Parathyroid adenoma (tissue), 2 donors: ENCODE measurements around the gene CFAP100.

Experiments
- H2AFZ ChIP-seq: fragments of 300-600 bp; sonication (generic); one replicate; pipeline ENCODE4 v1.7.0; 2017; ENCODE audit warnings: antibody characterized with exemption, mild to moderate bottlenecking
- H3K27ac ChIP-seq: fragments of 300-600 bp; sonication (generic); one replicate; pipeline ENCODE4 v1.7.0; 2017
- H3K27me3 ChIP-seq: fragments of 300-600 bp; sonication (generic); one replicate; pipeline ENCODE4 v1.7.0; 2017; ENCODE audit warnings: low read length; ENCODE audit not compliant: control insufficient read depth, insufficient read depth
- H3K36me3 ChIP-seq: fragments of 300-600 bp; sonication (generic); one replicate; pipeline ENCODE4 v1.7.0; 2017; ENCODE audit warnings: low read length; ENCODE audit not compliant: control insufficient read depth, insufficient read depth
- H3K4me1 ChIP-seq: fragments of 300-600 bp; sonication (generic); one replicate; pipeline ENCODE4 v1.7.0; 2017; ENCODE audit warnings: control low read depth
- H3K4me2 ChIP-seq: fragments of 300-600 bp; sonication (generic); one replicate; pipeline ENCODE4 v1.7.0; 2017; ENCODE audit warnings: low read length
- H3K4me3 ChIP-seq: fragments of 300-600 bp; sonication (generic); one replicate; pipeline ENCODE4 v1.7.0; 2017; ENCODE audit warnings: low read depth, low read length
- H3K79me2 ChIP-seq: fragments of 300-600 bp; sonication (generic); one replicate; pipeline ENCODE4 v1.7.0; 2017; ENCODE audit warnings: control low read depth
- H3K9ac ChIP-seq: fragments of 300-600 bp; sonication (generic); one replicate; pipeline ENCODE4 v1.7.0; 2017; ENCODE audit warnings: mild to moderate bottlenecking
- H3K9me3 ChIP-seq: fragments of 300-600 bp; sonication (generic); one replicate; pipeline ENCODE4 v1.7.0; 2017; ENCODE audit warnings: low read length; ENCODE audit not compliant: control insufficient read depth
- TF ChIP-seq, protein P1 (sequence below): fragments of 300-600 bp; sonication (generic); IDR thresholded peaks from one replicate; pipeline ENCODE4 v1.7.0; 2017; ENCODE audit warnings: antibody characterized with exemption, mild to moderate bottlenecking
- donor health status: primary hyperparathyroidism.

Gene CFAP100

DNA sequence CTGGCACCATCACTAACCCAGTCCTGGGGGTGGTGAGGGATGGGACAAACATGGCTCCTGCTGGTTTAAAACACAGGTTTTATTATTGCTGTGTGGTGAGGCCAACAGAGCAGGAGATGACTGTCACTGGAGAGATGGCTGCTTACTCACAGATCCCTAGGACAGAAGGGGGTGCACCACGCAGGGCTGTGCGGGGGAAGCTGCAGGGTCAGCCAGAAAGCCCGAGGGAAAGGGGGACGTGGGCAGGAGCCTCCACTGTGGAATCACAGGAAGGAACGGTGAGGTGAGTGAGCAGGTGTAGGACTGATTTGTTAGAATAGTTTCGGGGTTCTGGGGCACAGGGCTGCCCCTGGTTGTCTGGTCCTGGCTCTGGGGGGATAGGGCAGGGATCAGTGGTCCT, 7.5 kb downstream of the CFAP100 start:
- Histone ChIP-seq H3K27me3 (no peaks in the 10 kb centered on the region), H3K27ac (no peak overlapping the region), H3K9ac (no peak overlapping the region), H3K36me3 (no peaks in the 10 kb centered on the region), H3K4me1 (no peaks in the 10 kb centered on the region), H3K9me3 (no peaks in the 10 kb centered on the region), H3K4me2 (no peak overlapping the region), H3K4me3 (no peak overlapping the region), H3K79me2 (no peaks in the 10 kb centered on the region), H2AFZ (no peak overlapping the region)
- TF ChIP-seq, protein P1, sequence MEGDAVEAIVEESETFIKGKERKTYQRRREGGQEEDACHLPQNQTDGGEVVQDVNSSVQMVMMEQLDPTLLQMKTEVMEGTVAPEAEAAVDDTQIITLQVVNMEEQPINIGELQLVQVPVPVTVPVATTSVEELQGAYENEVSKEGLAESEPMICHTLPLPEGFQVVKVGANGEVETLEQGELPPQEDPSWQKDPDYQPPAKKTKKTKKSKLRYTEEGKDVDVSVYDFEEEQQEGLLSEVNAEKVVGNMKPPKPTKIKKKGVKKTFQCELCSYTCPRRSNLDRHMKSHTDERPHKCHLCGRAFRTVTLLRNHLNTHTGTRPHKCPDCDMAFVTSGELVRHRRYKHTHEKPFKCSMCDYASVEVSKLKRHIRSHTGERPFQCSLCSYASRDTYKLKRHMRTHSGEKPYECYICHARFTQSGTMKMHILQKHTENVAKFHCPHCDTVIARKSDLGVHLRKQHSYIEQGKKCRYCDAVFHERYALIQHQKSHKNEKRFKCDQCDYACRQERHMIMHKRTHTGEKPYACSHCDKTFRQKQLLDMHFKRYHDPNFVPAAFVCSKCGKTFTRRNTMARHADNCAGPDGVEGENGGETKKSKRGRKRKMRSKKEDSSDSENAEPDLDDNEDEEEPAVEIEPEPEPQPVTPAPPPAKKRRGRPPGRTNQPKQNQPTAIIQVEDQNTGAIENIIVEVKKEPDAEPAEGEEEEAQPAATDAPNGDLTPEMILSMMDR, result no peak

DNA sequence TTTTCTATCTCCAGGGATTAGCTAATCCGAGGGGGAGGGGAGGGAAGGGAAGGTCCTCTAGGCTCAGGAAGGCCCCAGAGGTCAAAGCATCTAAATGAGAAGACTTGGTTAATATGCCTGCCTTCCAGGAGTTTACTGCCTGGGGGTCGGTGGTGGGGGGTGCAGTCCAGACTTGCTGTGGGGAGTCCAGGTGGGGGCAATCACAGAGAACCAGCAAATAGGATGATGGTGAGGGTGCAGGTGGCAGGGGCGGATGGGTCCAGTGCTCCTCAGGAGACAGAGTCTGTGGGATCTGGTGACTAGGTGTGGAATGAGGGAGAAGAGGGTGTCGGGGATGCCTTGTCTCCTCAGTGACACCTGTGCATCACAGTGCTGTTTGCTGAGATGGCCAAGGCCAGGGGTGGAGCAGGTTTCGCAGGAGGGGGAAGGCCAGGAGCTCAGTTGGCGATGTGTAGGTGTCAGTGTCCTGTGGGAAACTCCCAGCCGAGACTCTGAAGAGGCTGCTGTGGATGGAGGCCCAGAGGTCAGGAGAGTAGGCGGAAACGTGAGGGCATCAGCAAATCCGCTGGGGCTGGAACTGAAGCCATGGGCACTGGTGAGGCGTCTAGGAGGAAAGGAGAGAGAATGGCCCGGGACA, 8.1 kb downstream of the CFAP100 start:
- H3K36me3 ChIP-seq, result no peaks in the 10 kb centered on the region
- TF ChIP-seq, protein P1, result no peak
- H3K27ac ChIP-seq, result no peak overlapping the region
- no peaks in the 10 kb centered on the region for H3K9me3 ChIP-seq
- no peaks in the 10 kb centered on the region for H3K79me2 ChIP-seq
- H3K4me2 ChIP-seq, result no peak overlapping the region
- H3K27me3 ChIP-seq, result no peaks in the 10 kb centered on the region
- no peak overlapping the region for H2AFZ ChIP-seq
- no peaks in the 10 kb centered on the region for H3K4me1 ChIP-seq
- H3K9ac ChIP-seq, result no peak overlapping the region
- H3K4me3 ChIP-seq, result no peak overlapping the region

DNA sequence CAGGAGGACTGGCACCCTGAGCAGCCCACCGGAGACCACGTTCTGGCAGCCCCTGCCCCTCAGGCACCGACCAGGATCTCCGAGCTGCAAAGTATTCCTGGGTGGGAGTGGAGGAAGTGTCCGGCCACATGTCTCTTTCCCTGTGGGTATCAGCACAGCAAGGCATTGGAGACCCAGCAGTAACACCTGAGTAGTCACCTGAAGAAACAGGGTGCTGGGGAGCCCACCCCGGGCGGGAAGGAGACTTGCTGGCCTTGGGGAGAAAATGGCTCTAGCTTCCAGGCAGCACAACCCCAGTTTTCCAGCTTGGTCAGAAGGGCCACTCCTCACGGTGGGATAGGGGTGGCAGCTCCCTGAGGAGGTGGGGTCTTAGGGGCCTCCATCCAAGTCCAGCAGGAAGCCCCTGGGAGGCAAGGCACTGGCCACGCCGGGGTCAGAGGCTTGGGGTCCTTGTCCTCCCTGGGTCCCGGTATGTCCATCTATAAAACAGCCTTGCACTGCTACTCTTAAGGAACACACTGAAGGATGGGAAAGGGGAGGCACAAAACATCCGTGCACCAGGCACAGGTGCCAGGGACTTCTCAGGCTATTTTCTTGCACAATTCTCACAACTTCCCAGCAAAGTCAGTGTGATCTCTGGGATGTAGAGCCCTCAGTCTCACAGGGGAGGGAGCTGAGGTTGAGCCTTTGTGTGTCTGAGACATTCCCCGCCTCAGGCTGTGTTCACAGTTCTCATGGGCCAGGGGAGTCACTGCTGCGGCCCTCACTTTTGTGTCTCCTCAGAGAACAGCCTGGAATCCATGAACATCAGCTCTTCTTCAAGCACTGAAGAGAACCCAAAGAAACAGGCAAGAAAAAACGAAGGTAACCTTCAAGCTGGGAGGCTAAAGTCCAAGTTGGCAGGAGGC, 11.9 kb downstream of the CFAP100 start:
- Histone ChIP-seq H3K4me1 (no peaks in the 10 kb centered on the region), H2AFZ (no peak overlapping the region), H3K79me2 (no peaks in the 10 kb centered on the region), H3K36me3 (no peaks in the 10 kb centered on the region), H3K9me3 (no peaks in the 10 kb centered on the region), H3K4me2 (no peak overlapping the region), H3K4me3 (no peak overlapping the region), H3K27me3 (no peaks in the 10 kb centered on the region), H3K9ac (no peak overlapping the region), H3K27ac (no peak overlapping the region)
- TF ChIP-seq, protein P1, result no peak

DNA sequence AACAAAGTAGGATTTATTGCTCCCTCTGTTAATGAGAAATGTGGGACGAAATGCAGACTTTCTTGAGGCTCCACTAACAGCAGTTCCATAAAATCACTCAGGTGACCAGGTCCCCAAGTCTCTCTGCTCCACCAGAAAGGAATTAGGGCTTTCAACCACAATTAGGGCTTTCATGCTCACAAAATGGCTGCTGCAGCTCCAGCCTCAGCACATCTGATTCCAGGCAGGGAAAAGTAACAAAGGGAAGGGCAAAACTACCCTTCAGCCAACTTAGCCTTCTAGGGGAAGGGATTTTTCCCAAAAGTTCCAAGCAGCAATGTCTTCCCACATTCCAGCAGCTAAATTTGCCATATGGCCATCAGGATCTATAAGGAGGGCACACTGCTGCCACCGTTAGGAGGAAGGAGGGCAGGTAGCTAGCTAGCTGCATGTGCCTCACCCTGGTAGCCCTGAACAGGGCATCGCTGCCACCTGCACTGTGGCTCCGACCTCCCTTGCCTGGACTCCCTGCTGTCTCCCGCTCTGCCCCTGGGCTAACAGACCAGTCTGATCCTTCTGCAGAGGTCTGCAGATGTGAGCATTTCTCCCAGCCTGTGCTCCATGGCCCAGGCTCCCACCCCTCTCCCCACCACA, 12.8 kb downstream of the CFAP100 start:
- no peak overlapping the region for H3K4me2 ChIP-seq
- no peaks in the 10 kb centered on the region for H3K36me3 ChIP-seq
- no peak overlapping the region for H3K27ac ChIP-seq
- H3K79me2 ChIP-seq, result no peaks in the 10 kb centered on the region
- no peak overlapping the region for H3K4me3 ChIP-seq
- no peak overlapping the region for H2AFZ ChIP-seq
- no peaks in the 10 kb centered on the region for H3K4me1 ChIP-seq
- no peak overlapping the region for H3K9ac ChIP-seq
- H3K9me3 ChIP-seq, result no peaks in the 10 kb centered on the region
- H3K27me3 ChIP-seq, result no peaks in the 10 kb centered on the region
- TF ChIP-seq, protein P1, result no peak
